ENCODE measurements around the gene ZRSR2.
"Not testable (repeated sequence)": the region's sequence is repeated elsewhere in the genome, so short reads cannot be mapped to it uniquely, and the experiment has no call there.

DNA sequence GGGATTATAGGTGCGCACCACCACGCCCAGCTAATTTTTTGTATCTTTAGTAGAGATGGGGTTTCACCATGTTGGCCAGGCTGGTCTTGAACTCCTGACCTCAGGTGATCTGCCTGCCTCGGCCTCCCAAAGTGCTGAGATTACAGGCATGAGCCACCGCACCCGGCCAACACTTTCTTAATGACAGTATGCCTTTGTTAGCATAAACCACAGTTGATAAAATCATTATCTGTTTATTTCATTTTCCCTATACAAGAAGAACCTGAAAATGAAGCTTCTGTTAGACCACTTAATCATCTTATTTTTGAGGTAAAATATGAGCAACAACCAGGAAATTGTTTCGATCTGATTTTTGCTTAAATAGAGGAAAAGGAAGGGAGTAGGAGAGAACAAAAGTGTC lies 30.4 kb upstream of the ZRSR2 start:
- TF ChIP-seq GATAD2B (IDR thresholded peaks at IDR 0.05; ENCODE audit: borderline replicate concordance); SIN3B (IDR thresholded peaks at IDR 0.05; ENCODE audit: low read depth); RB1 (IDR thresholded peaks at IDR 0.05; ENCODE audit: low read depth); ZBED1 (IDR thresholded peaks at IDR 0.05); TFAP4 (CRISPR knock-in tag; IDR thresholded peaks at IDR 0.05; ENCODE audit: borderline replicate concordance); HMBOX1 (IDR thresholded peaks at IDR 0.05); YY1 (IDR thresholded peaks at IDR 0.05; ENCODE audit: borderline replicate concordance in 1 of 3, control insufficient read depth in 1 of 3, extremely low read depth in 1 of 3, insufficient read depth in 3 of 3, insufficient read length in 1 of 3, insufficient replicate concordance in 2 of 3, low read depth in 1 of 3, low read length in 2 of 3): not testable (repeated sequence)
